Activated CD4-positive, CD25-positive, alpha-beta regulatory T cell treated with anti-CD3 and anti-CD28 coated beads, Interleukin-2, amount 50 U/mL, for 24 hours (primary cell): ENCODE data around the gene TMEM184A.
A peak's percentile ranks its signal among the peaks of the same experiment; 100 is the strongest.
"Not testable (repeated sequence)": the region's sequence is repeated elsewhere in the genome, so short reads cannot be mapped to it uniquely, and the experiment has no call there.

Experiments
- ATAC-seq, 2 donors: fragments of 150-1000 bp; cut with Tn5 transposase; one replicate each; pipeline ENCODE4 v1.10.0; 2021; ENCODE audit warnings: mild to moderate bottlenecking in 1 of 2, moderate library complexity in 1 of 2

The TMEM184A gene

GRCh38 chr7:1588978-1589377 is 33.0 kb upstream of the TMEM184A start:
- ATAC-seq: no peak

GRCh38 chr7:1587738-1588137 is 31.7 kb upstream of the TMEM184A start:
- no peak for ATAC-seq

- ATAC-seq: no peak
Observed at GRCh38 chr7:1586827-1587705, 31.1 kb upstream of the TMEM184A start.

GRCh38 chr7:1586126-1586826 is 30.3 kb upstream of the TMEM184A start:
- ATAC-seq: no peak

GRCh38 chr7:1585142-1585981 is 29.4 kb upstream of the TMEM184A start:
- no peak for ATAC-seq

- ATAC-seq: no peak
Observed at GRCh38 chr7:1584700-1585099, 28.7 kb upstream of the TMEM184A start.

GRCh38 chr7:1583241-1583930 is 27.4 kb upstream of the TMEM184A start:
- not testable (repeated sequence) for ATAC-seq

GRCh38 chr7:1580422-1581030 is 24.5 kb upstream of the TMEM184A start:
- ATAC-seq: no peak

- peak; percentile 90 to 97 for ATAC-seq
Observed at GRCh38 chr7:1579481-1580421, 23.7 kb upstream of the TMEM184A start.

GRCh38 chr7:1578513-1578912 is 22.5 kb upstream of the TMEM184A start:
- no peak for ATAC-seq

- ATAC-seq: no peak
Observed at GRCh38 chr7:1576521-1577253, 20.7 kb upstream of the TMEM184A start.

GRCh38 chr7:1575809-1576208 is 19.8 kb upstream of the TMEM184A start:
- no peak for ATAC-seq

GRCh38 chr7:1572111-1572822 is 16.3 kb upstream of the TMEM184A start:
- ATAC-seq: no peak

GRCh38 chr7:1569833-1570632 is 14.0 kb upstream of the TMEM184A start, which contains the start of gene PSMG3:
PSMG3 (minus strand) TSS chr7:1570032; CDS start chr7:1569339, 693 bp downstream.
- ATAC-seq: peak; percentile 97 to 98

GRCh38 chr7:1569440-1569832 is 13.4 kb upstream of the TMEM184A start:
- ATAC-seq: no peak

GRCh38 chr7:1569016-1569415 is 13.0 kb upstream of the TMEM184A start:
- ATAC-seq: no peak

GRCh38 chr7:1567896-1568510 is 12.0 kb upstream of the TMEM184A start:
- no peak for ATAC-seq
